HepG2 (cell line): ENCODE measurements around the gene STK11. TPM values are rescaled to one million over a fixed set of nuclear protein-coding genes. Genes with fewer than 3 reads are reported as not detected.
"Not testable (repeated sequence)": the region's sequence is repeated elsewhere in the genome, so short reads cannot be mapped to it uniquely, and the experiment has no call there.

ENCODE experiments used
- AGO1 ChIP-seq: fragments of 200-400 bp; formaldehyde crosslinking; IDR thresholded peaks from 2 replicates; pipeline ENCODE4 v1.6.1; 2017; ENCODE audit warnings: mild to moderate bottlenecking, low read depth, low read length, moderate library complexity; ENCODE audit not compliant: poor library complexity, severe bottlenecking
- CREM ChIP-seq, 2 experiments: sonication (generic) in 1 of 2; formaldehyde crosslinking in 1 of 2; IDR thresholded peaks; 2 replicates each; pipeline versions ENCODE4 v1.4.0 to v1.6.1; 2016 to 2020; ENCODE audit warnings: antibody characterized with exemption in 1 of 2, mild to moderate bottlenecking in 1 of 2, missing genetic modification reagents in 1 of 2
- DMAP1 ChIP-seq: IDR thresholded peaks from 2 replicates; pipeline ENCODE4 v1.6.1; 2016
- DPF2 ChIP-seq: sonication (generic); formaldehyde crosslinking; IDR thresholded peaks from 2 replicates; pipeline ENCODE4 v1.4.0; 2020; ENCODE audit warnings: mild to moderate bottlenecking, low read depth, missing genetic modification reagents, borderline replicate concordance
- ELF1 ChIP-seq: sonication (generic); formaldehyde crosslinking; IDR thresholded peaks from 2 replicates; pipeline ENCODE4 v1.4.0; 2020; ENCODE audit warnings: missing genetic modification reagents
- ETV5 ChIP-seq: IDR thresholded peaks from 2 replicates; pipeline ENCODE4 v1.6.1; 2018; ENCODE audit warnings: missing biosample characterization, missing genetic modification reagents, inconsistent platforms, borderline replicate concordance
- FOSL2 ChIP-seq: sonication (generic); formaldehyde crosslinking; IDR thresholded peaks from 2 replicates; pipeline ENCODE4 v1.4.0; 2020; ENCODE audit warnings: missing genetic modification reagents
- FOXP1 ChIP-seq, 2 experiments: fragments of 450-650 bp in 1 of 2; IDR thresholded peaks; 2 replicates each; pipeline ENCODE4 v1.6.1; 2017 to 2018; ENCODE audit warnings: antibody characterized with exemption in 1 of 2
- KDM1A ChIP-seq: IDR thresholded peaks from 2 replicates; pipeline ENCODE4 v1.6.1; 2016; ENCODE audit warnings: missing compliant biosample characterization
- MXD3 ChIP-seq: IDR thresholded peaks from 2 replicates; pipeline ENCODE4 v1.6.1; 2016; ENCODE audit warnings: mild to moderate bottlenecking, missing biosample characterization, missing genetic modification reagents
- NCOR1 ChIP-seq: fragments of 200-600 bp; sonication (generic); IDR thresholded peaks from 2 replicates; pipeline ENCODE4 v1.7.0; 2017; ENCODE audit warnings: antibody characterized with exemption, low read length, borderline replicate concordance
- NONO ChIP-seq, 2 experiments: fragments of 450-650 bp in 1 of 2; sonication (generic) in 1 of 2; formaldehyde crosslinking in 1 of 2; IDR thresholded peaks in 1 of 2; conservative IDR thresholded peaks in 1 of 2; 2 replicates each; pipeline versions ENCODE4 v1.6.1 to v1.8.0; 2017 to 2022; ENCODE audit warnings: mild to moderate bottlenecking in 1 of 2, missing genetic modification reagents in 1 of 2, moderate library complexity in 1 of 2
- PATZ1 ChIP-seq: sonication (generic); formaldehyde crosslinking; IDR thresholded peaks from 2 replicates; pipeline ENCODE4 v1.4.0; 2020; ENCODE audit warnings: missing genetic modification reagents
- PITX1 ChIP-seq: sonication (generic); formaldehyde crosslinking; IDR thresholded peaks from 2 replicates; pipeline ENCODE4 v1.5.1; 2020; ENCODE audit warnings: mild to moderate bottlenecking, missing genetic modification reagents
- RXRB ChIP-seq: IDR thresholded peaks from 2 replicates; pipeline ENCODE4 v1.6.1; 2016; ENCODE audit warnings: borderline replicate concordance, missing genetic modification reagents, missing compliant biosample characterization
- ZBTB34 ChIP-seq: sonication (generic); formaldehyde crosslinking; IDR thresholded peaks from 2 replicates; pipeline ENCODE4 v1.8.0; 2022; ENCODE audit warnings: mild to moderate bottlenecking, missing genetic modification reagents
- ZNF580 ChIP-seq: IDR thresholded peaks from 2 replicates; pipeline ENCODE4 v1.6.1; 2016; ENCODE audit warnings: low read depth, borderline replicate concordance
- ZNF639 ChIP-seq: conservative IDR thresholded peaks from 2 replicates; pipeline ENCODE4 v1.6.1; 2018; ENCODE audit warnings: missing genetic modification reagents
- polyA plus RNA-seq, 8 experiments: library from polyadenylated mRNA; depleted of rRNA in 3 of 8; stranded (reverse) in 7 of 8; unstranded in 1 of 8; fragments of >200 nt; fragmentation: Illumina TruSeq in 4 of 8; extraction: Trizol in 4 of 8; gene quantifications; 2 replicates each; pipeline versions ENCODE4 v1.2.1 to v1.2.3, GENCODE V29; 2011 to 2016; ENCODE audit warnings: low read depth in 4 of 8, missing spikeins in 1 of 8, mixed read lengths in 1 of 8; ENCODE audit not compliant: insufficient read depth in 1 of 8
- total RNA-seq, 5 experiments: library from RNA; depleted of rRNA; stranded (reverse); fragments of >200 nt; fragmentation: Illumina TruSeq; extraction: Trizol; gene quantifications; 2 replicates each; pipeline ENCODE4 v1.2.3, GENCODE V29; 2016; ENCODE audit warnings: low read depth in 1 of 5

The STK11 gene
- total and polyA plus RNA-seq, 2 of the 13 experiments (the other 11 are each of a cell fraction or from before 2014, with no cell fraction given), result 27.5 to 43.6 TPM

- TF ChIP-seq FOSL2 (CRISPR knock-in tag), result peak; percentile 49
- 0 out of 2 replicates have a peak, but pooled peaks have one; percentile 12 for TF ChIP-seq DMAP1 (CRISPR knock-in tag)
- peak; percentile 63; the same call in 1 of the 2 replicates for TF ChIP-seq ELF1
- TF ChIP-seq NONO (IDR thresholded peaks at IDR 0.05); CREM (CRISPR knock-in tag; IDR thresholded peaks at IDR 0.05); FOXP1 (IDR thresholded peaks at IDR 0.05): not testable (repeated sequence)
- peak; percentile 51; the same call in 1 of the 2 replicates for TF ChIP-seq NONO (CRISPR knock-in tag; conservative IDR thresholded peaks at IDR 0.05)
- TF ChIP-seq CREM (IDR thresholded peaks at IDR 0.05), result peak; percentile 45; the same call in 1 of the 2 replicates
- 0 out of 2 replicates have a peak, but pooled peaks have one; percentile 39 for TF ChIP-seq MXD3
- peak; percentile 37; the same call in 1 of the 2 replicates for TF ChIP-seq KDM1A
- peak; percentile 36; the same call in 1 of the 2 replicates for TF ChIP-seq FOXP1 (CRISPR knock-in tag; IDR thresholded peaks at IDR 0.05)
- 0 out of 2 replicates have a peak, but pooled peaks have one; percentile 31 for TF ChIP-seq ZNF639 (CRISPR knock-in tag)
- peak; percentile 95 for TF ChIP-seq PATZ1 (CRISPR knock-in tag)
- TF ChIP-seq AGO1, result peak; percentile 63
- peak; percentile 59; the same call in 1 of the 2 replicates for TF ChIP-seq ETV5
- 0 out of 2 replicates have a peak, but pooled peaks have one; percentile 0 for TF ChIP-seq ZNF580 (CRISPR knock-in tag)
- 0 out of 2 replicates have a peak, but pooled peaks have one; percentile 74 for TF ChIP-seq ZBTB34
- TF ChIP-seq DPF2 (CRISPR knock-in tag), result peak; percentile 31; the same call in 1 of the 2 replicates
- TF ChIP-seq NCOR1, result peak; percentile 5
- peak; percentile 57 for TF ChIP-seq PITX1 (CRISPR knock-in tag)
- peak; percentile 83 for TF ChIP-seq RXRB (CRISPR knock-in tag)
Observed at GRCh38 chr19:1246265-1247087, 40.9 kb downstream of the STK11 start (continued).
